Measurements from ENCODE around the gene F2. TPM values are rescaled to one million over a fixed set of nuclear protein-coding genes. Genes with fewer than 3 reads are reported as not detected.

The F2 gene
- total RNA-seq, 4 donors from 2014 or later = not detected

DNA sequence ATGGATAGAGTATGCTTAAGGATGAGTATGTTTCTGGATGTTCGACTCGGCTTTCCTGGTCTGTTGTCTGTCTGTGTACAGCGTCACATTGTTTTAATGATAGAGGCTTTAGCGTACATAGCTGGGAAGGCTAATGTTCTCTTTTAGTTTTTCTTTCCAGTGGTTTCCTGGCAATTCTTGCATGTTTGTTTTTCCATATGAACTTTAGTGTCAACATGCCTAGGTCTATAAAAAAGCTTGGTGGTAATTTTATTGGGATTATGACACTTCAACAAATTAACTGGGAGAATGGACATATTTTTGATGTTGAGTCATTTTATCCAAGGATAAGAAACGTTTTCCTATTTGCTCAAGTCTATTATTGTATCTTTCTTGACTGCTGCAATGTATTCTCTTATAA is 17.6 kb downstream of the F2 start:
- Histone ChIP-seq H3K27me3 (no peaks in the 10 kb centered on the region), H3K9me3 (no peaks in the 10 kb centered on the region), H3K4me3 (no peak overlapping the region), H3K4me1 (peaks cover 0 to 1% (median 0%) of the 10 kb centered on the region in 4 donors), H3K36me3 (peaks cover 0 to 18% (median 4%) of the 10 kb centered on the region in 3 donors), H3K27ac (no peak overlapping the region)
- no peak for DNase-seq (ENCODE audit: low spot score in 2 of 2)
- TF ChIP-seq POLR2A (IDR thresholded peaks at IDR 0.05) (no peak), EP300 (IDR thresholded peaks at IDR 0.05) (no peak)
- TF ChIP-seq, protein P1, sequence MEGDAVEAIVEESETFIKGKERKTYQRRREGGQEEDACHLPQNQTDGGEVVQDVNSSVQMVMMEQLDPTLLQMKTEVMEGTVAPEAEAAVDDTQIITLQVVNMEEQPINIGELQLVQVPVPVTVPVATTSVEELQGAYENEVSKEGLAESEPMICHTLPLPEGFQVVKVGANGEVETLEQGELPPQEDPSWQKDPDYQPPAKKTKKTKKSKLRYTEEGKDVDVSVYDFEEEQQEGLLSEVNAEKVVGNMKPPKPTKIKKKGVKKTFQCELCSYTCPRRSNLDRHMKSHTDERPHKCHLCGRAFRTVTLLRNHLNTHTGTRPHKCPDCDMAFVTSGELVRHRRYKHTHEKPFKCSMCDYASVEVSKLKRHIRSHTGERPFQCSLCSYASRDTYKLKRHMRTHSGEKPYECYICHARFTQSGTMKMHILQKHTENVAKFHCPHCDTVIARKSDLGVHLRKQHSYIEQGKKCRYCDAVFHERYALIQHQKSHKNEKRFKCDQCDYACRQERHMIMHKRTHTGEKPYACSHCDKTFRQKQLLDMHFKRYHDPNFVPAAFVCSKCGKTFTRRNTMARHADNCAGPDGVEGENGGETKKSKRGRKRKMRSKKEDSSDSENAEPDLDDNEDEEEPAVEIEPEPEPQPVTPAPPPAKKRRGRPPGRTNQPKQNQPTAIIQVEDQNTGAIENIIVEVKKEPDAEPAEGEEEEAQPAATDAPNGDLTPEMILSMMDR (IDR thresholded peaks at IDR 0.05) = no peak
- 56 to 61% methylated on average over 5 of the region's 5 CpGs for whole genome bisulfite sequencing, 2 donors

DNA sequence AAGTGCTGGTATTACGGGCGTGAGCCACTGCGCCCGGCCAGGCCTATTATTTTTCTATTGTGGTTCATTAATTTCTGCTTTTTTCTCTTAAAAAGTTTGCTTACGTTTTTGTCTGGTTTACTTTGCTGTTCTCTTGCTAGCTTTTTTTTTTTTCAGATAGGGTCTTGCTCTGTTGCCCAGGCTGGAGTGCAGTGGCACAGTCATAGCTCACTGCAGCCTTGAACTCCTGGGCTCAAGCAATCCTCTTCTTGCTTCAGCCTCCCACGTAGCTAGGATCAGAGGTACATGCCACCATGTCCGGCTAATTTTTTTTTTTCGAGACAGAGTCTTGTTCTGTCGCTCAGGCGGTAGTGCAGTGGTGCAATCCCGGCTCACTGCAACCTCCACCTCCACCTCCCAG is 18.7 kb downstream of the F2 start:
- Histone ChIP-seq H3K36me3 (peaks cover 0 to 29% (median 6%) of the 10 kb centered on the region in 3 donors), H3K9me3 (no peaks in the 10 kb centered on the region), H3K27ac (no peak overlapping the region), H3K4me1 (peaks cover 0 to 4% (median 0%) of the 10 kb centered on the region in 4 donors), H3K4me3 (no peak overlapping the region), H3K27me3 (no peaks in the 10 kb centered on the region)
- WGBS, 2 donors = 93 to 94% methylated on average over 11 of the region's 11 CpGs
- TF ChIP-seq EP300 (IDR thresholded peaks at IDR 0.05) = no peak
- TF ChIP-seq, protein P1 (IDR thresholded peaks at IDR 0.05) = no peak
- no peak for TF ChIP-seq POLR2A (IDR thresholded peaks at IDR 0.05)
- no peak for DNase-seq (ENCODE audit: low spot score in 2 of 2)

DNA sequence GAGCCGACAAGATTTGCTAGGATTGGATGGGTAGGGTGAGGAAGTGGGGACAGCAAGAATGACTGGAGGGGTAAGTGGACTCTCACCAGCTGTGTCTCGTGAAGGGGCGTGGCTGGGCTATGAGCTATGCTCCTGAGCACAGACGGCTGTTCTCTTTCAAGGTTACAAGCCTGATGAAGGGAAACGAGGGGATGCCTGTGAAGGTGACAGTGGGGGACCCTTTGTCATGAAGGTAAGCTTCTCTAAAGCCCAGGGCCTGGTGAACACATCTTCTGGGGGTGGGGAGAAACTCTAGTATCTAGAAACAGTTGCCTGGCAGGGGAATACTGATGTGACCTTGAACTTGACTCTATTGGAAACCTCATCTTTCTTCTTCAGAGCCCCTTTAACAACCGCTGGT is 19.9 kb downstream of the F2 start:
- no peaks in the 10 kb centered on the region for H3K27me3 ChIP-seq
- H3K4me1 ChIP-seq = peaks cover 0 to 4% (median 0%) of the 10 kb centered on the region in 4 donors
- peaks cover 0 to 41% (median 6%) of the 10 kb centered on the region in 3 donors for H3K36me3 ChIP-seq
- TF ChIP-seq, protein P1 (IDR thresholded peaks at IDR 0.05) = no peak
- TF ChIP-seq EP300 (IDR thresholded peaks at IDR 0.05) = no peak
- no peak for TF ChIP-seq POLR2A (IDR thresholded peaks at IDR 0.05)
- DNase-seq (ENCODE audit: low spot score in 2 of 2) = no peak
- 69 to 70% methylated on average over 6 of the region's 6 CpGs for WGBS, 2 donors
- no peaks in the 10 kb centered on the region for H3K9me3 ChIP-seq
- no peak overlapping the region for H3K4me3 ChIP-seq
- H3K27ac ChIP-seq = no peak overlapping the region

DNA sequence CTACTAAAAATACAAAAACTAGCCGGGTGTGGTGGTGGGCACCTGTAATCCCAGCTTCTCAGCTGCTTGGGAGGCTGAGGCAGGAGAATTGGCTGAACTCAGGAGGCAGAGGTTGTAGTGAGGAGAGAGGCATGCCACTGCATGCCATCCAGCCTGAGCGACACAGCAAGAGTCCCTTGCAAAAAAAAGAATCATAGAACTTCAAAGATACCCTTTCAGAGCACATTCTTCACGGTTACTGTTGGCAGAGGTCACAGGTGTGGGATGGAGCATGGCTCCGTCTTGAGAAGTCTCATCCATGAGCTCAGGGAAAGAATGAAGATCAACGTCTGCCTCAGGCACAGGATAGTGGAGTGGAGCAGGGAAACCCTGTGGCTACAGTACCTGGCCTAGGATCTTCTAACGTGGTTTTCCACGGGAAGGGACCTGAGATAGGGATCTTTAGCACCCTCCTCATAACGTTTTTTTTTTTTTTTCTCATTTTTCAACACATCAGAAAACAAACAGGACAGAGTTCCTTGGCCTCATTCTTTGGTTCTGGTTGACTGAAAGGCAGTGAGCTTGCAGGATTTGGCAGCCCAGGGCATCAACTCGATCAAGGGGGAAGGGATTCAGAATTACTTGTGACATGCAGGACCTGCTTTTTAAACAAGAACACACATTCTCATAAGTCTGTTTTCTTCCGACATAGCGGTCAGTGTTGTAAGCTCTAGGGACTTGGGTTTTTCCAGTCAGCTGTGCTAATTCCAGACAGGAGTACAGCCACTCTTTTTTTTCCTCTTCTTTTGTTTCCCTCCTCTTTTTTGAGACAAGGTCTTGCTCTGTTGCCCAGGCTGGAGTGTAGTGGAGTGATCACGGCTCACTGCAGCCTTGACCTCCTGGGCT is 22.8 kb downstream of the F2 start:
- H3K9me3 ChIP-seq = no peaks in the 10 kb centered on the region
- WGBS, 2 donors = 66 to 73% methylated on average over 12 of the region's 12 CpGs
- H3K4me1 ChIP-seq = peaks cover 0 to 4% (median 0%) of the 10 kb centered on the region in 4 donors
- H3K4me3 ChIP-seq = no peak overlapping the region
- peaks cover 0 to 71% (median 6%) of the 10 kb centered on the region in 3 donors for H3K36me3 ChIP-seq
- DNase-seq (ENCODE audit: low spot score in 2 of 2) = no peak
- no peaks in the 10 kb centered on the region for H3K27me3 ChIP-seq
- no peak overlapping the region for H3K27ac ChIP-seq
- TF ChIP-seq POLR2A (IDR thresholded peaks at IDR 0.05) (no peak), EP300 (IDR thresholded peaks at IDR 0.05) (peak in 1 of 2 donors; percentile 24)

GRCh38 chr11:46743043-46743442 is 24.0 kb downstream of the F2 start:
- Histone ChIP-seq H3K4me3 (no peak overlapping the region), H3K36me3 (peaks cover 0 to 83% (median 6%) of the 10 kb centered on the region in 3 donors), H3K27me3 (no peaks in the 10 kb centered on the region), H3K4me1 (peaks cover 0 to 4% (median 0%) of the 10 kb centered on the region in 4 donors), H3K9me3 (no peaks in the 10 kb centered on the region), H3K27ac (peak overlapping the region in 2 of 4 donors; percentile 26 to 44)
- no peak for DNase-seq (ENCODE audit: low spot score in 2 of 2)
- TF ChIP-seq, protein P1 (IDR thresholded peaks at IDR 0.05) = no peak
- TF ChIP-seq POLR2A (IDR thresholded peaks at IDR 0.05) = no peak
- TF ChIP-seq EP300 (IDR thresholded peaks at IDR 0.05) = no peak
- WGBS, 2 donors = 83 to 86% methylated on average over 2 of the region's 2 CpGs

All from tibial nerve (tissue), 4 donors.